Central memory CD8-positive, alpha-beta T cell (primary cell): ENCODE results near the gene MPP3.

Experiments used
- ATAC-seq: fragments of 150-1000 bp; cut with Tn5 transposase; replicated peaks from 2 replicates; pipeline ENCODE4 v1.10.0; 2022; ENCODE audit warnings: mild to moderate bottlenecking, moderate FRiP score, moderate number of reproducible peaks; ENCODE audit not compliant: poor library complexity, severe bottlenecking; ENCODE audit errors: extremely low read depth
- DNase-seq, 2 donors: peaks; one replicate each; pipeline ENCODE4 v3.0.0; 2021; ENCODE audit warnings: low spot score in 2 of 2
- H3K27ac Mint-ChIP-seq: one replicate; pipeline ENCODE4 v1.8.0; 2022; ENCODE audit warnings: low read depth, mild to moderate bottlenecking, moderate library complexity, mixed read lengths
- H3K27me3 Mint-ChIP-seq: one replicate; pipeline ENCODE4 v1.8.0; 2022; ENCODE audit warnings: mixed read lengths
- H3K36me3 Mint-ChIP-seq: one replicate; pipeline ENCODE4 v1.8.0; 2022; ENCODE audit warnings: mild to moderate bottlenecking, moderate library complexity, mixed read lengths; ENCODE audit not compliant: insufficient read depth
- H3K4me1 Mint-ChIP-seq: one replicate; pipeline ENCODE4 v1.8.0; 2022; ENCODE audit warnings: mixed read lengths
- H3K4me3 Mint-ChIP-seq: one replicate; pipeline ENCODE4 v1.8.0; 2022; ENCODE audit warnings: mild to moderate bottlenecking, moderate library complexity, mixed read lengths
- H3K9me3 Mint-ChIP-seq: one replicate; pipeline ENCODE4 v1.8.0; 2022; ENCODE audit warnings: mixed read lengths

The MPP3 gene

GRCh38 chr17:43822570-43823190 is 10.3 kb downstream of the MPP3 start:
- Mint-ChIP-seq H3K27ac (no peak overlapping the region), H3K36me3 (peaks cover 1% of the 10 kb centered on the region), H3K4me1 (no peaks in the 10 kb centered on the region), H3K4me3 (no peak overlapping the region), H3K9me3 (no peaks in the 10 kb centered on the region), H3K27me3 (no peaks in the 10 kb centered on the region)
- DNase-seq (no peak), ATAC-seq (no peak)

GRCh38 chr17:43820759-43821158 is 12.2 kb downstream of the MPP3 start:
- Mint-ChIP-seq H3K4me1 (no peaks in the 10 kb centered on the region), H3K9me3 (no peaks in the 10 kb centered on the region), H3K36me3 (peaks cover 1% of the 10 kb centered on the region), H3K27ac (no peak overlapping the region), H3K27me3 (no peaks in the 10 kb centered on the region), H3K4me3 (no peak overlapping the region)
- no peak for DNase-seq
- no peak for ATAC-seq

- DNase-seq (no peak), ATAC-seq (no peak)
- Mint-ChIP-seq H3K27me3 (no peaks in the 10 kb centered on the region), H3K4me3 (no peak overlapping the region), H3K27ac (no peak overlapping the region), H3K4me1 (no peaks in the 10 kb centered on the region), H3K9me3 (no peaks in the 10 kb centered on the region), H3K36me3 (peaks cover 1% of the 10 kb centered on the region)
Observed at GRCh38 chr17:43818966-43819365, 14.0 kb downstream of the MPP3 start.

- no peaks in the 10 kb centered on the region for H3K4me1 Mint-ChIP-seq
- peaks cover 8% of the 10 kb centered on the region for H3K27me3 Mint-ChIP-seq
- H3K36me3 Mint-ChIP-seq = peaks cover 1% of the 10 kb centered on the region
- no peaks in the 10 kb centered on the region for H3K9me3 Mint-ChIP-seq
- no peak overlapping the region for H3K4me3 Mint-ChIP-seq
- no peak for ATAC-seq
- H3K27ac Mint-ChIP-seq = no peak overlapping the region
- no peak for DNase-seq
Observed at GRCh38 chr17:43817826-43818225, 15.1 kb downstream of the MPP3 start.

- H3K9me3 Mint-ChIP-seq = no peaks in the 10 kb centered on the region
Observed at GRCh38 chr17:43816336-43817320, 16.3 kb downstream of the MPP3 start.

GRCh38 chr17:43814714-43815113 is 18.2 kb downstream of the MPP3 start:
- Mint-ChIP-seq H3K27me3 (peaks cover 33% of the 10 kb centered on the region), H3K27ac (no peak overlapping the region), H3K4me1 (no peaks in the 10 kb centered on the region), H3K9me3 (no peaks in the 10 kb centered on the region), H3K4me3 (no peak overlapping the region), H3K36me3 (no peaks in the 10 kb centered on the region)
- ATAC-seq = no peak
- no peak for DNase-seq

More at GRCh38 chr17:43816336-43817320, 16.3 kb downstream of the MPP3 start:
- Mint-ChIP-seq H3K4me3 (no peak overlapping the region), H3K27ac (peak overlapping the region; percentile 22), H3K27me3 (peaks cover 19% of the 10 kb centered on the region), H3K36me3 (peaks cover 1% of the 10 kb centered on the region), H3K4me1 (no peaks in the 10 kb centered on the region)
- DNase-seq = no peak
- ATAC-seq = no peak

- H3K9me3 Mint-ChIP-seq = no peaks in the 10 kb centered on the region
- ATAC-seq (no peak), DNase-seq (no peak)
- H3K36me3 Mint-ChIP-seq = no peaks in the 10 kb centered on the region
- no peak overlapping the region for H3K27ac Mint-ChIP-seq
- H3K27me3 Mint-ChIP-seq = peaks cover 33% of the 10 kb centered on the region
- H3K4me1 Mint-ChIP-seq = no peaks in the 10 kb centered on the region
- no peak overlapping the region for H3K4me3 Mint-ChIP-seq
Observed at GRCh38 chr17:43814026-43814425, 18.9 kb downstream of the MPP3 start.

- Mint-ChIP-seq H3K9me3 (no peaks in the 10 kb centered on the region), H3K27ac (no peak overlapping the region), H3K27me3 (peaks cover 33% of the 10 kb centered on the region), H3K4me1 (no peaks in the 10 kb centered on the region), H3K36me3 (no peaks in the 10 kb centered on the region), H3K4me3 (no peak overlapping the region)
- DNase-seq (no peak), ATAC-seq (no peak)
Observed at GRCh38 chr17:43813386-43813785, 19.6 kb downstream of the MPP3 start.

GRCh38 chr17:43812396-43813265 is 20.3 kb downstream of the MPP3 start:
- H3K4me1 Mint-ChIP-seq = no peaks in the 10 kb centered on the region
- DNase-seq (no peak), ATAC-seq (no peak)
- no peaks in the 10 kb centered on the region for H3K9me3 Mint-ChIP-seq
- no peak overlapping the region for H3K27ac Mint-ChIP-seq
- H3K36me3 Mint-ChIP-seq = no peaks in the 10 kb centered on the region
- no peak overlapping the region for H3K4me3 Mint-ChIP-seq
- peaks cover 33% of the 10 kb centered on the region for H3K27me3 Mint-ChIP-seq

- Mint-ChIP-seq H3K4me3 (no peak overlapping the region), H3K9me3 (no peaks in the 10 kb centered on the region), H3K4me1 (no peaks in the 10 kb centered on the region), H3K36me3 (peaks cover 2% of the 10 kb centered on the region), H3K27me3 (peaks cover 33% of the 10 kb centered on the region), H3K27ac (no peak overlapping the region)
- DNase-seq = no peak
- ATAC-seq = no peak
Observed at GRCh38 chr17:43810823-43811222, 22.1 kb downstream of the MPP3 start.

- Mint-ChIP-seq H3K9me3 (no peaks in the 10 kb centered on the region), H3K27ac (no peak overlapping the region), H3K4me1 (no peaks in the 10 kb centered on the region), H3K27me3 (peaks cover 37% of the 10 kb centered on the region), H3K4me3 (no peak overlapping the region), H3K36me3 (peaks cover 2% of the 10 kb centered on the region)
- DNase-seq = no peak
- no peak for ATAC-seq
Observed at GRCh38 chr17:43810226-43810715, 22.7 kb downstream of the MPP3 start.

GRCh38 chr17:43809121-43809520 is 23.8 kb downstream of the MPP3 start:
- Mint-ChIP-seq H3K27me3 (peaks cover 49% of the 10 kb centered on the region), H3K27ac (no peak overlapping the region), H3K4me3 (no peak overlapping the region), H3K36me3 (peaks cover 2% of the 10 kb centered on the region), H3K9me3 (no peaks in the 10 kb centered on the region), H3K4me1 (no peaks in the 10 kb centered on the region)
- ATAC-seq (no peak), DNase-seq (no peak)
